Neuron (in vitro differentiated cells): ENCODE data around the gene HCFC1.

Experiments used
- H2AFZ ChIP-seq: one replicate; pipeline ENCODE4 v1.6.1; 2013; ENCODE audit warnings: low read depth, mild to moderate bottlenecking, inconsistent platforms, low read length, moderate library complexity
- H3K27me3 ChIP-seq: one replicate; pipeline ENCODE4 v1.6.1; 2013; ENCODE audit warnings: low read length; ENCODE audit not compliant: insufficient read depth
- H3K36me3 ChIP-seq: one replicate; pipeline ENCODE4 v1.6.1; 2013; ENCODE audit warnings: low read length; ENCODE audit not compliant: insufficient read depth
- H3K4me1 ChIP-seq: one replicate; pipeline ENCODE4 v1.6.1; 2013; ENCODE audit warnings: low read length; ENCODE audit not compliant: insufficient read depth
- H3K4me3 ChIP-seq: 2 replicates; pipeline ENCODE4 v1.5.1; 2013; ENCODE audit warnings: mild to moderate bottlenecking, low read length, moderate library complexity
- H3K9me3 ChIP-seq: one replicate; pipeline ENCODE4 v1.6.1; 2013; ENCODE audit warnings: low read length

Gene HCFC1

DNA sequence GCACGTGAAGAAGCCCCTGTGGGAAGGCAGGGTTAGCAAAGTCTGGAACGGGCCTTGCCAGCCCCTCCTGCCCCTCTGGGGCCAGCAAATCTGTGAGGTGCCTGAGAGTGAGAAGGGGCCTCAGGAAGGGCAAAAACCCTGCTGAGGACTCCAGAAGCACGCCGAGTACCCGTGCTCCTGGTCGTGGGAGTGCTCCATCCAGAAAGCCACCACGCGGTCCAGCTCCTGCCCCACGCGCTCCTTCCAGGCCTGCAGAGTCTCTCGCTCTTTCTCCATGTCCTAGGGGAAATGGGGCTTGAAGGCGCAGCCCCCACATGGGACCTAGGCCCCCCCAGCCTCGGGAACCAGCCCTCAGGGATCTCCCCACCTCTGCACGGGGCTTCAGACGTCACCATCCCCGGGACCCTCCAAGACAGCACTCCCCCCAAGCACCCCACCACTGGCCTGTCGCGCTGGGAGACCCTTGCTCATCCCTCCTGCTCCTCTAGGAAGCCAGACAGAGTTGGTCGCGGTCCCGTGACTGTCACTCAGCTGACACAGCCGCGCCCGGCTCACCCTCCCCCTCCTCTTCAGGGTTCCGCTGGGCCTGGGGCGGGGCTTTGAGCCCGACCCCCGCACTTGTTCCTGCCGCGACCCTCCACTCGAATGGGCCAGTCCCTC, 27.3 kb downstream of the HCFC1 start, which contains the start of gene RENBP:
TSS of gene RENBP (minus strand) at position 504 of the 660 bp plus-strand sequence. CDS start at position 471, 33 bp downstream.
- peaks cover 6% of the 10 kb centered on the region for H3K27me3 ChIP-seq
- peaks cover 27% of the 10 kb centered on the region for H3K4me1 ChIP-seq
- no peak within 1 kb of the TSS for H3K4me3 ChIP-seq
- no peak within 1 kb of the TSS for H2AFZ ChIP-seq
- H3K36me3 ChIP-seq = peaks cover 7% of the 10 kb centered on the region
- no peaks in the 10 kb centered on the region for H3K9me3 ChIP-seq

DNA sequence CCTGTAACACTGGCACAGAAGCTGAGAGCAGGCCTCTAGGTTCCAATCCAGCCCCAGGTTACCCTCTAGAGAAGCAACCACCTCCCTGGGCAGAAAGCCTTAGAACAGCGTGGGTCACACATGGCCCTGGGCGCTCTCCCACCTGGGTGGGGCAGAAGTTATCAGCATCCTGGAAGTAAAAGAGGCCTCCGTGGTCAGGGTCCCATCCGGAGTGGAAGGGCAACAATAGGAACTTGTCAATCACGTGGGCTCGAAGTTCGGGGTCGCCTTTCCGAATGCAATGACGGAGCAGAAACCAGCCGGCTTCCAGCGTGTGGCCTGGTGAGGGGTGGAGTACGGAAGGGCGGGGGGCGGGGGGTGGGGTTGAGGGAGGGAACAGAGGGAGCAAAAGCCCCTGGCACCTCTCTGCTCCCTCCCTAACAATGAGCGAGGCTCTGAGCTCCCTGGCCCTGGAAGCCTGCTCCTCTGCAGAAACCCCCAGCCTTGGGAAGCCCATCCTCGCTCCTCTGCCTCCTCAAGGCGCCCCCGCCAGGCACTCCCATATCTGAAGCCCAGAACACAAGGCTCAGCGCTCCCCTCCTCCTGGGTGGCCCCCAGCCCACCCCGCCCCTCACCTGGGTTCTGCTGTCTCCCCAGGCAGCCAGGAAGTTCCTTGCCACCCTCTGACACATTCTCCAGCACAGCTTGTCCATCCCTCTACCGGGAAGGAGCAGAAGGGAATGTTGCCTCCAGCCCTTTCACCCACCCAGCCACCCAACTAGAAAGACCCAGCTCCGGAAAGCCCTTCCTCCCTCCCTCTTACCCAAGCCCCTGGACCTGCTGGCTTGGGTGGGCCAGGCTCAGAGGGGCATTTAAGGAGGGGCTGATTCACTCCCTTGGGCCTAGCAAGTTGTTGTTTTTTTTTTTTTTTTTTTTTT, 30.0 kb downstream of the HCFC1 start:
- H3K4me3 ChIP-seq = no peak overlapping the region
- no peaks in the 10 kb centered on the region for H3K9me3 ChIP-seq
- no peak overlapping the region for H2AFZ ChIP-seq
- peaks cover 10% of the 10 kb centered on the region for H3K4me1 ChIP-seq
- H3K27me3 ChIP-seq = peaks cover 7% of the 10 kb centered on the region
- no peaks in the 10 kb centered on the region for H3K36me3 ChIP-seq

DNA sequence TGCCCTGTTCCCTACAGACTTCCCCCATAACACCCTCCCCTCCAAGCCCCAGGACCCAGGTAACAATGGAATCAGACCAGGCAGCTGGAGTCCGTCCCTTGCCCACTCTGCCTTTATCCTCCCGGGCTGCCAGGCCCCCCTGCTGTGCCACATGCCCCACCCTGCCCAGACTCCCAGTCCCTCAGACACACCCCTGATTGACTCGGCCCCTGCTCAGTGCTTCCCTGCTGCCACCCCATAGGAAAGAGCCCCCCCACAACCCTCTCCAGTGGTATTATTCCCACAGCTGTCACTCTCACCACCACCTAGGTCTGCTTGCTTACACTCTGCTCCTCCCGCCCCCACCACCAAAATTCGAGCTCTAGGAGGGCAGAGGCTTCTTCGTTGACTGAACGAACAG, 32.0 kb downstream of the HCFC1 start:
- H3K4me1 ChIP-seq = peaks cover 8% of the 10 kb centered on the region
- no peak overlapping the region for H2AFZ ChIP-seq
- peaks cover 5% of the 10 kb centered on the region for H3K27me3 ChIP-seq
- H3K4me3 ChIP-seq = no peak overlapping the region
- no peaks in the 10 kb centered on the region for H3K36me3 ChIP-seq
- no peaks in the 10 kb centered on the region for H3K9me3 ChIP-seq

DNA sequence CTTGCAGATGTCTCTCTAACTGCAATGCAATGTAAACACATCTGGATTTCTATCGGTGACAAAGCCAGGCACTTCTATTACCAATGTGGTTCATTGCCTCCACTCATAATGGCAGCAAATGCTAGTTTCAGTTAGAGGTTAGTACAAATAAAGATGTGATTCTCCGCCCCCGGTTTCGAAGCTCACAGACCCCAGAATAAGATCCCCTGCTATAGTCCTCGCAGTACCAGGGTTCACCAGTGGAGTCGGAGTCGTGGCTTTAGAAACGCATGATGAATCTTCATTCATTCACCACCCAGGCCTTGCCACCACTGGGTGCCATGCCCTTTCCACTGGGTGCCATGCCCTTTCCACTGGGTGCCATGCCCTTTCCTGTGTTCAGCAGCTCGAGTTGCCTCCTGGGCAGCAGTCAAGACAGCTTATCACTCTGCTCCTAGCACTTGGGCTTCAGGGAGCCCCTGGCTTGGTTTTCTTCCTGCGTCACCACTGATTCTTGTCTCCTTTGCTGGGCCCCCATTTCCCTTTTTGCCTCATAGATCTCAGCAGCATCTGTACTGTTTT, 33.3 kb downstream of the HCFC1 start:
- Histone ChIP-seq H3K36me3 (no peaks in the 10 kb centered on the region), H3K4me3 (no peak overlapping the region), H3K4me1 (peaks cover 9% of the 10 kb centered on the region), H3K27me3 (peaks cover 5% of the 10 kb centered on the region), H2AFZ (no peak overlapping the region), H3K9me3 (no peaks in the 10 kb centered on the region)

DNA sequence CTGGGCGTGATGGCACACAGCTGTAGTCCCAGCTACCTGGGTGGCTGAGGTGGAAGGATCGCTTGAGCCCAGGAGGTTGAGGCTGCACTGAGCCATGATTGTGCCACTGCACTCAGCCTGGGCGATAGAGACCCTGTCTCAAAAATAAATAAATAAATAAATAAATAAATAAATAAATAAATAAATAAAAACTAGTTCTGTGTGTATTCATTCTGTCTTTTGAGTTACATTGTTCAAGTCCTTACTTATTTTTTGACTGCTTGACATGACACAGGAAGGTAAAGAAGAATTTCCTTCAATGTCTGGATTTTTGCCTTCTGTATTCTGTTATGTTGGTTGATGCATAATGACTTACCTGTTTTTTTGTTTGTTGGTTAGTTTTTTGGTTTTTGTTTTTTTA, 34.6 kb downstream of the HCFC1 start:
- H3K36me3 ChIP-seq = peaks cover 4% of the 10 kb centered on the region
- H2AFZ ChIP-seq = no peak overlapping the region
- H3K4me1 ChIP-seq = peaks cover 9% of the 10 kb centered on the region
- peaks cover 5% of the 10 kb centered on the region for H3K27me3 ChIP-seq
- no peaks in the 10 kb centered on the region for H3K9me3 ChIP-seq
- H3K4me3 ChIP-seq = no peak overlapping the region

DNA sequence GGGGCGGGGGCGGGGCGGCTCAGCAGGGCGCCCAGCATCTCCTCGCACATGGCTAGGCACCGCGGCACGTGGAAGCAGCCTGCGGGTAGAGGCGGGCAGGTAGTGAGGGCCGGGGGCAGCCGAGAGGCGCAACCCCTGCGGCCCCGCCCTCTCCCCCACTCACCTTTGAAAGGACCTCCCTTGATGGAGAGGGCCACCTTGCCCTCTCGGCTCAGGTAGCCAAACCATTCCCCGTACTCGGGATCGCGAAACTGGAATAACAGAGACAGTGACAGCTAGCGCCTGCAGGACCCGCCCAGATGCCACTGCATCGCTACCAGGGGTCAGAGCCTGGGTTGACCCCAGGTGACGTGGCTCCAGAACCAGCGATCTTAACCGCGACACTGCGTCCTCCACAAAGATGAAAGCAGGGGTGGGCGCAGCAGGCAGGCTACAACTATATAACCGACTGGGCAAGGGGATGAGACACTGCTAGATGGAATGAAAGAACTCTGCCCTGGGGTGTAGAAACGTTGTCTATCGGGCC, 36.2 kb downstream of the HCFC1 start:
- Histone ChIP-seq H3K4me3 (no peak overlapping the region), H3K9me3 (no peaks in the 10 kb centered on the region), H2AFZ (no peak overlapping the region), H3K36me3 (peaks cover 9% of the 10 kb centered on the region), H3K27me3 (peaks cover 9% of the 10 kb centered on the region), H3K4me1 (peaks cover 5% of the 10 kb centered on the region)

DNA sequence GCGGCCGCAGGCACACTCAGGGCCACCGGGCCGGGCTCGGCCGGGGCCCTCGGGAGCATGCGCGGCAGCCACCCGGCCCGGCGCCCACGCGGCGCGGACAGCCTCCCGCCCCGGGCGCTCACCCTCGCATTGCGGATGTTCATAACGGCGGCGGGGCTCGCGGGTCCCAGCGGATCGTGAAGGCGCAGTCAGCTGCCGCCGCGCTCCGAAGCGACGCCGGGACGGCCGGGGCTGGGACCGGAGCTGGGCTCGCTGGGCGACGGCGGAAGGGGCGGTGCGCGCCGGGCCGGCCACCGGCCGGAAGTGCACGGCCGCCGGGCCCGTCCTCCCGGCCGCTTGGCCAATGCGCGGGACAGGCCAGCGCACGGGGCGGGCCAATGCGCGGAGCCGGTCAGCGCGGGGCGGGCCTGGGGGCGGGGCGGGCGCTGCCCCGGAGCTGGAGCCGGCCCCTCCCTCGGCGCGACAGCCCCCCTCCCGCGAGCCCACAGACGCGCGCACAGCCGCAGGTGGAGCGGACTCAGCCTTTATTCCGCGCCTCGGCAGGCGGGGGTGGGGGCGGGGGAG, 36.8 kb downstream of the HCFC1 start, which contains the start of gene NAA10:
TSS of gene NAA10 (minus strand) at position 276 of the 564 bp plus-strand sequence. CDS start at position 143, 133 bp downstream.
- Histone ChIP-seq H3K36me3 (peaks cover 9% of the 10 kb centered on the region), H3K9me3 (no peaks in the 10 kb centered on the region), H3K27me3 (peaks cover 15% of the 10 kb centered on the region), H3K4me1 (peaks cover 5% of the 10 kb centered on the region), H3K4me3 (peak within 1 kb of the TSS; percentile 54), H2AFZ (no peak within 1 kb of the TSS)

DNA sequence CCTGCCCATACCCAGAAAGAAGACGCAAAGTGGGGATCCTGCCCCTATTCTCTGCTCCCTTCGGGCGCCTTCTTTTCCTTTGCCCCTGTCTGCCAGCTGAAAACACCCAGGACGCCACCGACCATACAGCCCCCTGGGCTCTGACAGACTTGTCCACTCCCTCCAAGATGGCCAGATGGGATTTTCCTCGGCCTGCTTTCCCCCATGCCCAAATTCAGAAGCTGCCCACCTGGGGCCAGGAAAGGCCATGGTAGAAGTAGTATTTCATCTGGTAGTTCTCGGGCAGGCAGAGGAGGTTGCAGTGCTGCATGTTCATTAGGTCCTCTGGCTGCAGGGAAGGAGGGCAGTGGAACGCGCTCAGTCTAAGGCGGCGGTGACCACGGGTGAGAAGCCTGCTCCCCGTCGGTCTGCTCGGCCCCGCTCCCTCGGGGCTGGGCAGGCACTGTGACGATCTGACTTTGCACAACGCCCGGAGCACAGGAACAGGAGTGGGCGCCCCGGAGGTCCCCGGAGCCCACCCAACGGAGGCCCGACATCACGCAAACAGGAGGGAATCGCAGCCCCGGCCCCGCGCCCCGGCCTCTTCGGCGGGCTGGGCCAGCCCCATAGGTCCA, 37.4 kb downstream of the HCFC1 start:
- Histone ChIP-seq H3K9me3 (no peaks in the 10 kb centered on the region), H3K27me3 (peaks cover 17% of the 10 kb centered on the region), H2AFZ (no peak overlapping the region), H3K4me1 (peaks cover 5% of the 10 kb centered on the region), H3K4me3 (peak overlapping the region; percentile 54), H3K36me3 (peaks cover 9% of the 10 kb centered on the region)

DNA sequence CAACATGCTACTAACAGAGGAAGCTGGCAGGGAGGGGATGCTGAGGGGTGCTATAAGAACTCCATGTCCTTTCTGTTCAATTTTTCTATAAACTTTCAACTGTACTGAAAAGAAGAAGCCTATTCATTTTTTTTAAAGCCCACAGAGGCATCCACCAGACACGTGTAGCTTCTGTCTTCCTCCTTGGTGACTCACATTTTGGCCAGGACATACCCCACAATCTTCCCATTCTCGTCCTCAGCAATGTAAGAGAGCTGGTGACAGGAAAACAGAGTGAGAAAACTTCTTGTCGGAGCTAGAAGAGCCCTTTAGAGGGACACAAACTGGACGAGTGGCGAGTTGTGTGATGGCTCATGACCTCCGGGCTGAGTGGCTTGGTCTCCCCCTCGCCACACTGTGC, 37.9 kb downstream of the HCFC1 start:
- Histone ChIP-seq H3K36me3 (peaks cover 9% of the 10 kb centered on the region), H3K4me3 (peak overlapping the region; percentile 54), H3K4me1 (peaks cover 7% of the 10 kb centered on the region), H2AFZ (no peak overlapping the region), H3K27me3 (peaks cover 17% of the 10 kb centered on the region), H3K9me3 (no peaks in the 10 kb centered on the region)

DNA sequence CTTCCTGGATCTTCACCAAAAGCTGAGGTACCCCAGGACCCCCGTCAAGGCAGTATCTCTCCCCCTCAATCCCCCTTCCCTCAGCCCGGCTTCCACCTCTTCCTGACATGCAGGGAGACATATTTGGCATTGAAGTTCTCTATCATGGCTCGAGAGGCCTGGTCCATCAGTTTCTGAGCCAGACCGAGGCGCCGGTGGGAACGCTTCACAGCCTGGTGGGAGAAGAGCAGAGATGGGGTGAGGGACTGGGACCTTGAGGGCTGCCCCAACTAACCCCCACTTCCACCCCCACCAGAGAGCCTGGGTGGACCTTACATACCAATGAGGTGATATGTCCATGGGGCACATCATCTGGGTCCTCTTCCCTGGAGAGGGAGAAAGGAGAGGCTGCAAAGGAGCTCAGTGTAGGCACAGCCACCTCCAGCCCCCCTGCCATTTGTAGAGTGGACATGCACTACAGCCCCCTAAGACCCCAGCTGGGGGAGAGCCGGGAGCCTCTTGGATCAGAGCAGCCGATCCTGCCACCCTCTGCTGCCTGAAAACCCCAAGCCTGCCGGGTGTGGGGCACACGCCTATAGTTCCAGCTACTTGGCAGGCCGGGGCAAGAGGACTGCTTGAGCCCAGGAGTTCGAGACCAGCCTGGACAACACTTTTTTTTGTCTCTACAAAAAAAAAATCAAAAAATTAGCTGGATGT, 39.2 kb downstream of the HCFC1 start:
- peaks cover 9% of the 10 kb centered on the region for H3K36me3 ChIP-seq
- H3K9me3 ChIP-seq = no peaks in the 10 kb centered on the region
- H3K4me3 ChIP-seq = no peak overlapping the region
- no peak overlapping the region for H2AFZ ChIP-seq
- peaks cover 17% of the 10 kb centered on the region for H3K27me3 ChIP-seq
- H3K4me1 ChIP-seq = peaks cover 8% of the 10 kb centered on the region

DNA sequence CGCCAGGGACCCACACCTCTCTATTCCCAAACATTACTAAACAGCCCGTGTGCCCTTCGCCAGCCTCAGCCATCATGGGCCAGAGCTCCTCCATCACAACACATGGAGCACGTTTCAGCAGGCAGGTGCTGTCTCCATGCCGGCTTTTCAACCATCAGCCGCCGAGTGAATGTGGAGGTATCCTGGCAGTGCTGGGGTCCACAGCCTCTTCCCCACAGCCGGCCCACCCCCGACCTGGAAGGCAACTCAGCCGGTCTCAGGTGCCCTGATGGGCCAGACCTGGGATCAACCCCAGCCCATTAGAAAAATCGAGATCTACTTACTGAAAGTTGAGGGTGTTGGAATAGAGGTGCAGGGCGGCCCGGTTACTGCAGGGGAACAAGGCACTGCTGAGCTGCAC, 39.9 kb downstream of the HCFC1 start:
- H2AFZ ChIP-seq = no peak overlapping the region
- H3K9me3 ChIP-seq = no peaks in the 10 kb centered on the region
- H3K36me3 ChIP-seq = peaks cover 9% of the 10 kb centered on the region
- peaks cover 17% of the 10 kb centered on the region for H3K27me3 ChIP-seq
- no peak overlapping the region for H3K4me3 ChIP-seq
- H3K4me1 ChIP-seq = peaks cover 12% of the 10 kb centered on the region

DNA sequence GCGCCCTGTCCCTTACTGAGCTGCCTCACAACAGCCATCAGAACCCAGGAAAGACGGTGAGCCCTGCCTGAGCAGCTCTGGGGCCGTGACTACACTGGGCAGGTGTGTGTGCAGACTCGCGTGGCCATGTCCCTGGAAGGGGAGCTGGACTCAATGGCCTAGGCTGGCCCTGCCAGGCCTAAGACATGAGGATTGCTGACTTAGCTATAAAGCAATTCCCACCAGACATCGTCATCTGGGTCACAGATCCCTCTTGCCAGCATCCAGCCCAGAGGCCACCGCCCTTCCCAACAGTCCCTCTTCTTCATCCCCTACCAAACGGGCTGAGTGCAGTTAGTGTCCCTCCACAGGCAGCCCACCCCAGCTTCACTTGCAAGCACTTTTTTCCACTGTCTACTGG, 40.5 kb downstream of the HCFC1 start:
- peaks cover 9% of the 10 kb centered on the region for H3K36me3 ChIP-seq
- peaks cover 15% of the 10 kb centered on the region for H3K4me1 ChIP-seq
- no peaks in the 10 kb centered on the region for H3K9me3 ChIP-seq
- peaks cover 14% of the 10 kb centered on the region for H3K27me3 ChIP-seq
- no peak overlapping the region for H2AFZ ChIP-seq
- H3K4me3 ChIP-seq = no peak overlapping the region
